Naive thymus-derived CD8-positive, alpha-beta T cell (primary cell): Measurements from ENCODE around the gene RGP1. TPM values are rescaled to one million over a fixed set of nuclear protein-coding genes. Genes with fewer than 3 reads are reported as not detected.
A peak's percentile ranks its signal among the peaks of the same experiment; 100 is the strongest.

ENCODE experiments used
- ATAC-seq, 2 donors: fragments of 150-1000 bp; cut with Tn5 transposase in 1 of 2; sonication (Bioruptor Pico), chemical (Tn5 transposase) in 1 of 2; 1 replicate in 1 of 2; 2 replicates in 1 of 2; pipeline ENCODE4 v1.10.0; 2021; ENCODE audit warnings: mild to moderate bottlenecking in 2 of 2, moderate library complexity in 2 of 2
- POLR2A ChIA-PET: fragments of 350-600 bp; sonication (Branson Sonifier 250); formaldehyde crosslinking; loops from one replicate; lab custom pipeline; 2021; ENCODE audit warnings: antibody characterized with exemption; lab: Charles Lee
- DNase-seq, 10 donors: peaks; one replicate each; pipeline versions ENCODE4 v3.0.0 to v3.0.0-alpha.2; 2020 to 2022
- H3K27ac Mint-ChIP-seq, 10 donors: one replicate each; pipeline ENCODE4 v1.8.0; 2020 to 2022; ENCODE audit warnings: mild to moderate bottlenecking in 10 of 10, mixed read lengths in 10 of 10, moderate library complexity in 4 of 10, inconsistent platforms in 1 of 10
- H3K27me3 Mint-ChIP-seq, 5 donors: one replicate each; pipeline ENCODE4 v1.8.0; 2021 to 2022; ENCODE audit warnings: mixed read lengths in 5 of 5
- H3K36me3 Mint-ChIP-seq, 3 donors: one replicate each; pipeline ENCODE4 v1.8.0; 2020 to 2022; ENCODE audit warnings: mixed read lengths in 3 of 3, mild to moderate bottlenecking in 2 of 3, inconsistent platforms in 1 of 3
- H3K4me1 Mint-ChIP-seq, 4 donors: one replicate each; pipeline ENCODE4 v1.8.0; 2021 to 2022; ENCODE audit warnings: mixed read lengths in 4 of 4
- H3K4me3 Mint-ChIP-seq, 10 donors: one replicate each; pipeline ENCODE4 v1.8.0; 2020 to 2022; ENCODE audit warnings: mild to moderate bottlenecking in 10 of 10, mixed read lengths in 10 of 10, moderate library complexity in 6 of 10, inconsistent platforms in 1 of 10
- H3K9me3 Mint-ChIP-seq, 9 donors: one replicate each; pipeline ENCODE4 v1.8.0; 2020 to 2022; ENCODE audit warnings: mixed read lengths in 9 of 9, mild to moderate bottlenecking in 3 of 9, inconsistent platforms in 1 of 9, moderate library complexity in 1 of 9
- polyA plus RNA-seq, 3 donors: library from polyadenylated mRNA; unstranded; fragments of 300-500 nt; fragmentation: Illumina TruSeq; gene quantifications; one replicate each; pipeline ENCODE4 v1.2.3, GENCODE V29; 2021
- total RNA-seq, 8 experiments: library from RNA in 2 of 8; stranded (reverse) in 2 of 8; gene quantifications; one replicate each; pipeline ENCODE4 v1.2.3 and lab custom pipeline; 2021 to 2026

Gene RGP1
- total and polyA plus RNA-seq, 5 experiments from 2014 or later = 6.8 to 31.7 (median 9.6) TPM

DNA sequence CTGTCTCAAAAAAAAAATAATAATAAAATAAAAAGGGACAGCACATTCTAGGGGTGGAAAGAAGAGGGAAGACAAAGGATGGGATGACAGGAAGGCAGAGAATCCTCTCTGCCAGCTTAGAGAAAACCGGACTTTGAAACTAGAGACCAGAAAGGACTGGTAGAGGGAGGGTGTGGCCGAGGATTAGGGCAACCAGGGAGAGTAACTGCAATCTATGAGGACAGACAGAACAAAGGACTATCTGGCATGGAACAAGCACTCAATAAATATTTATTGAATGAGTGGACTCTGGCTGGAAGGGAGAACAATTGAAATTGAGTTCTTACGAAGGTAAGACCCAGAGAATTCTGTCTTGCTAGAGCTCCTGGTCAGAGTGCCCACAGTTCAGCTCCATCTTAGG lies 2.5 kb upstream of the RGP1 start:
- peak overlapping the region; percentile 66 to 99 (median 89) for H3K4me3 Mint-ChIP-seq
- H3K27me3 Mint-ChIP-seq = no peaks in the 10 kb centered on the region
- POLR2A ChIA-PET = interaction anchor here (1.3 to 4.8 kb wide), 2 partner anchors 9 to 14 kb away, joined by 4 to 68 read pairs; partner anchors contain the start of genes CREB3 and TLN1
- H3K4me1 Mint-ChIP-seq = peaks cover 43 to 70% (median 62%) of the 10 kb centered on the region in 4 donors
- peak overlapping the region in 2 of 10 donors; percentile 15 to 55 for H3K27ac Mint-ChIP-seq
- no peaks in the 10 kb centered on the region for H3K9me3 Mint-ChIP-seq
- peaks cover 0 to 31% (median 0%) of the 10 kb centered on the region in 3 donors for H3K36me3 Mint-ChIP-seq
- ATAC-seq (no peak), DNase-seq (no peak)

DNA sequence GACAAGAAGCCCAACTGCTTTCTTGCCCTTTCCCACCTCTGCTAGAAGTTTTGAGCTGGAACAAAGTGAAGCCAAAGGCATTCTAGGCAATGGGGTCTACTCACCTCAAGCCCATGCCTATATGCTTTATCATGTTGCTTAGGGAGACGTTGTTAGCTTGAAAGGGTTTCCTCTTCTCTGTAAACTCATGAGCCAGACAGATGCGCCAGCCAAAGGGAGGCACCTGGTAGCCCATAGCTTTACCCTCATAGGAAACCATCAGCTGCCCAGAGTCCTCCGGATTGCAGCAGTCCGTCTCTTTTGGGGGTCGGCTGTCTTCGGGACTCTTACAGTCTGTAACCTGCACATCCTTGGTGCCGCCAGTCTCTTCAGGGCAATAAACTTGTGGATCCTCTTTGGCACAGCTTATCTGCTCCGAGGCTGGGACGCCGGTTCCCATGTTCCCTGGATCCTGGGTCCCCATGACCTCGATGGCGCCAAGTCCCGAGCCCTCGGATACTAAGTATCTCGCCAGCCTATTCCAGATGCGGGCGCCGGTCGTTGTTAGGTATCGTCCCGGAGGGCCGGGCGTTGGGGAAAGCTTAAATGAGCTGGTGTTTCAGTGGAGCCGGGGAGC lies 737 bp upstream of the RGP1 start:
- Mint-ChIP-seq H3K27ac (peak overlapping the region; percentile 34 to 88 (median 81)), H3K4me1 (peaks cover 35 to 58% (median 52%) of the 10 kb centered on the region in 4 donors), H3K9me3 (no peaks in the 10 kb centered on the region), H3K36me3 (peaks cover 0 to 43% (median 6%) of the 10 kb centered on the region in 3 donors), H3K27me3 (no peaks in the 10 kb centered on the region), H3K4me3 (peak overlapping the region; percentile 84 to 99 (median 89))
- ATAC-seq (peak; percentile 10 to 26), DNase-seq (peak in 2 of 10 donors; percentile 20 to 28)
- POLR2A ChIA-PET = interaction anchor here (0.5 to 4.8 kb wide), 14 partner anchors 8 to 676 kb away, joined by 3 to 68 read pairs (median 6); partner anchors contain the start of genes CCDC107, CD72, CREB3 and RMRP

GRCh38 chr9:35749515-35750255 lies 598 bp downstream of the RGP1 start:
- ATAC-seq = peak; percentile 52 to 72
- peak overlapping the region; percentile 90 to 97 (median 96) for H3K27ac Mint-ChIP-seq
- peaks cover 33 to 53% (median 48%) of the 10 kb centered on the region in 4 donors for H3K4me1 Mint-ChIP-seq
- POLR2A ChIA-PET = interaction anchor here (0.5 to 4.8 kb wide), 13 partner anchors 8 to 150 kb away, joined by 3 to 68 read pairs (median 6); partner anchors contain the start of genes CCDC107, CREB3, FAM221B and RMRP
- H3K27me3 Mint-ChIP-seq = no peaks in the 10 kb centered on the region
- peak in 9 of 10 donors; percentile 22 to 70 (median 41) for DNase-seq
- peaks cover 0 to 38% (median 10%) of the 10 kb centered on the region in 3 donors for H3K36me3 Mint-ChIP-seq
- peak overlapping the region; percentile 90 to 99 (median 96) for H3K4me3 Mint-ChIP-seq
- H3K9me3 Mint-ChIP-seq = no peaks in the 10 kb centered on the region

- Mint-ChIP-seq H3K4me3 (peak overlapping the region; percentile 90 to 99 (median 96)), H3K36me3 (peaks cover 0 to 36% (median 10%) of the 10 kb centered on the region in 3 donors), H3K9me3 (no peaks in the 10 kb centered on the region), H3K27me3 (no peaks in the 10 kb centered on the region), H3K27ac (peak overlapping the region; percentile 90 to 97 (median 96)), H3K4me1 (peaks cover 31 to 56% (median 48%) of the 10 kb centered on the region in 4 donors)
- no peak for ATAC-seq
- no peak for DNase-seq
- POLR2A ChIA-PET = interaction anchor here (0.9 to 4.8 kb wide), 11 partner anchors 8 to 151 kb away, joined by 3 to 68 read pairs (median 6); partner anchors contain the start of genes CCDC107, CREB3, FAM221B and RMRP
Observed at GRCh38 chr9:35750256-35750531, 1.1 kb downstream of the RGP1 start.

GRCh38 chr9:35753466-35753865 lies 4.4 kb downstream of the RGP1 start:
- Mint-ChIP-seq H3K27me3 (no peaks in the 10 kb centered on the region), H3K27ac (peak overlapping the region in 3 of 10 donors; percentile 4 to 77 (median 8)), H3K9me3 (no peaks in the 10 kb centered on the region), H3K36me3 (peaks cover 0 to 32% (median 10%) of the 10 kb centered on the region in 3 donors), H3K4me1 (peaks cover 24 to 54% (median 44%) of the 10 kb centered on the region in 4 donors), H3K4me3 (peak overlapping the region in 1 of 10 donors; percentile 14)
- DNase-seq (no peak), ATAC-seq (no peak)
- POLR2A ChIA-PET = interaction anchor here (1.3 to 3.2 kb wide), 2 partner anchors 19 to 22 kb away, joined by 3 to 14 read pairs; partner anchors contain the start of genes CREB3 and TLN1

DNA sequence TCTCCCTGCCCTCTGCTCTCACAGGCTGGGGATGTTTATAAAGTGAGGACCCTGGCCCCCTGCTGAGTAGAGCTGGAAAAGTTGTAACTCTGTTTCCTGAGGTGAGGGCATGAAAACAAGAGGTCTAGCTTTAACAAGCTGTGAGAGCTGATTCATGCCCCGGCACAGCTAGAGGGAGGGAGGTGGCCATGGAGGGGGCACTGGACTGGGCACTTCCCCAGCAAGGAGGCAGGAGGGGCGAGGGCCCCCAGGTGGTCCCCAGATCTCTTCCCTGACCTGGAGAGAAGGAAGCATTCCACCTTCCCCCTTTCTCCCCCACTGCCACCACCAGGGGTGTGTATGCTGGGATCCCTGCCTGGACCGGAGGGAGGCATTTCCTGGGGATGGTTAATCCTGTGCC lies 5.2 kb downstream of the RGP1 start, which contains the start of gene MSMP:
TSS of gene MSMP (minus strand) at position 13 of the 400 bp plus-strand sequence. CDS start 147 bp downstream, outside the sequence.
- no peak for ATAC-seq
- H3K4me1 Mint-ChIP-seq = peaks cover 29 to 59% (median 50%) of the 10 kb centered on the region in 4 donors
- POLR2A ChIA-PET = interaction anchor here (3.2 to 4.2 kb wide), 2 partner anchors 23 kb away, joined by 14 to 32 read pairs; partner anchors contain the start of genes CREB3 and TLN1
- H3K36me3 Mint-ChIP-seq = peaks cover 0 to 32% (median 10%) of the 10 kb centered on the region in 3 donors
- H3K27me3 Mint-ChIP-seq = no peaks in the 10 kb centered on the region
- no peak for DNase-seq
- H3K27ac Mint-ChIP-seq = peak within 1 kb of the TSS in 7 of 10 donors; percentile 4 to 99 (median 60)
- no peaks in the 10 kb centered on the region for H3K9me3 Mint-ChIP-seq
- H3K4me3 Mint-ChIP-seq = peak within 1 kb of the TSS in 4 of 10 donors; percentile 20 to 95 (median 54)

DNA sequence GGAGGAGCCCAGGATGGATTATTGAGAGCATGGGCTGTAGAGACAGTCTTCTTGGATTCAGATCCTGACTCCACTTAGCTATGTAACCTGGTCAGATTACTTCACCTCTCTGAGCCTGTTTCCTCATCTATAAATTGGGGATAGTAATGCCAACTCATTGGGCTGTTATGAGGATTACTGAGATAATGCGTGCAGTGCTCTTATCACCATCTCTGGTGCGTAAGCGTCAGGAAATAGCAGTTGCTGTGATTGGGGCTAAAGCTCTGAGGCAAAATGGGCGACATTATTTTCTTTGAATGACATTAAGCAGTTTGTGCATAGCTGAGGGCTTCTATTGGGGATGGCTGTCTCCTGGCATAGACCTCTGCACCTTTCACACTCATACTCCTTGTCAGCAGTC lies 6.0 kb downstream of the RGP1 start:
- H3K36me3 Mint-ChIP-seq = peaks cover 0 to 36% (median 10%) of the 10 kb centered on the region in 3 donors
- peaks cover 23 to 59% (median 50%) of the 10 kb centered on the region in 4 donors for H3K4me1 Mint-ChIP-seq
- ATAC-seq (no peak), DNase-seq (no peak)
- H3K27ac Mint-ChIP-seq = peak overlapping the region in 8 of 10 donors; percentile 13 to 99 (median 73)
- POLR2A ChIA-PET = interaction anchor here (1.5 to 4.2 kb wide), 2 partner anchors 16 to 23 kb away, joined by 5 to 32 read pairs; partner anchors contain the start of genes CREB3 and TLN1
- no peaks in the 10 kb centered on the region for H3K9me3 Mint-ChIP-seq
- H3K4me3 Mint-ChIP-seq = peak overlapping the region in 4 of 10 donors; percentile 11 to 95 (median 49)
- H3K27me3 Mint-ChIP-seq = no peaks in the 10 kb centered on the region

GRCh38 chr9:35756275-35757225 lies 7.5 kb downstream of the RGP1 start:
- POLR2A ChIA-PET = interaction anchor here (0.5 to 4.2 kb wide), 18 partner anchors 8 to 204 kb away, joined by 3 to 32 read pairs (median 3); partner anchors contain the start of genes CREB3, GBA2, HINT2 and RGP1
- Mint-ChIP-seq H3K4me3 (peak overlapping the region; percentile 87 to 99 (median 96)), H3K36me3 (peaks cover 0 to 35% (median 10%) of the 10 kb centered on the region in 3 donors), H3K9me3 (no peaks in the 10 kb centered on the region), H3K4me1 (peaks cover 22 to 56% (median 46%) of the 10 kb centered on the region in 4 donors), H3K27ac (peak overlapping the region; percentile 91 to 99 (median 96)), H3K27me3 (no peaks in the 10 kb centered on the region)
- ATAC-seq = peak; percentile 85 to 94
- peak; percentile 63 to 88 (median 74) for DNase-seq

- DNase-seq (peak in 4 of 10 donors; percentile 3 to 22 (median 14)), ATAC-seq (peak; percentile 17 to 18)
- no peaks in the 10 kb centered on the region for H3K27me3 Mint-ChIP-seq
- H3K27ac Mint-ChIP-seq = peak overlapping the region; percentile 87 to 98 (median 94)
- no peaks in the 10 kb centered on the region for H3K9me3 Mint-ChIP-seq
- peaks cover 25 to 60% (median 46%) of the 10 kb centered on the region in 4 donors for H3K4me1 Mint-ChIP-seq
- H3K4me3 Mint-ChIP-seq = peak overlapping the region; percentile 87 to 99 (median 96)
- POLR2A ChIA-PET = interaction anchor here (0.5 to 4.2 kb wide), 14 partner anchors 8 to 205 kb away, joined by 3 to 32 read pairs (median 4); partner anchors contain the start of genes CREB3, GBA2, RGP1 and SIT1
- H3K36me3 Mint-ChIP-seq = peaks cover 0 to 26% (median 6%) of the 10 kb centered on the region in 3 donors
Observed at GRCh38 chr9:35757226-35757891, 8.3 kb downstream of the RGP1 start.

- peaks cover 25 to 65% (median 47%) of the 10 kb centered on the region in 4 donors for H3K4me1 Mint-ChIP-seq
- POLR2A ChIA-PET = interaction anchor here (1.3 to 4.2 kb wide), 2 partner anchors 8 to 26 kb away, joined by 6 to 32 read pairs; partner anchors contain the start of genes CREB3 and TLN1
- peak overlapping the region; percentile 87 to 99 (median 96) for H3K4me3 Mint-ChIP-seq
- peaks cover 0 to 21% (median 4%) of the 10 kb centered on the region in 3 donors for H3K36me3 Mint-ChIP-seq
- peak overlapping the region in 9 of 10 donors; percentile 61 to 97 (median 92) for H3K27ac Mint-ChIP-seq
- ATAC-seq (no peak), DNase-seq (no peak)
- no peaks in the 10 kb centered on the region for H3K27me3 Mint-ChIP-seq
- no peaks in the 10 kb centered on the region for H3K9me3 Mint-ChIP-seq
Observed at GRCh38 chr9:35757892-35758275, 8.8 kb downstream of the RGP1 start.
